ENCODE results near the gene SDHAF2. TPM values are rescaled to one million over a fixed set of nuclear protein-coding genes. Genes with fewer than 3 reads are reported as not detected.
"Not testable (repeated sequence)": the region's sequence is repeated elsewhere in the genome, so short reads cannot be mapped to it uniquely, and the experiment has no call there.

SDHAF2 gene
- 49.1 and 53.0 TPM in 2 replicates for total RNA-seq

GRCh38 chr11:61429691-61430582, at the start of gene SDHAF2, which contains the start of gene CPSF7:
Gene SDHAF2, plus strand, starts transcription at chr11:61430124. Its CDS starts 23 bp downstream, at chr11:61430147.
Gene CPSF7, minus strand, starts transcription at chr11:61429975. Its CDS starts 740 bp downstream, at chr11:61429235.
- intact Hi-C loops (cut with micrococcal nuclease): loop anchor here (1.0 to 10.0 kb wide), 5 partner anchors 37 to 515 kb away; partner anchors contain the start of genes DDB1, TKFC, TMEM109 and TMEM138

DNA sequence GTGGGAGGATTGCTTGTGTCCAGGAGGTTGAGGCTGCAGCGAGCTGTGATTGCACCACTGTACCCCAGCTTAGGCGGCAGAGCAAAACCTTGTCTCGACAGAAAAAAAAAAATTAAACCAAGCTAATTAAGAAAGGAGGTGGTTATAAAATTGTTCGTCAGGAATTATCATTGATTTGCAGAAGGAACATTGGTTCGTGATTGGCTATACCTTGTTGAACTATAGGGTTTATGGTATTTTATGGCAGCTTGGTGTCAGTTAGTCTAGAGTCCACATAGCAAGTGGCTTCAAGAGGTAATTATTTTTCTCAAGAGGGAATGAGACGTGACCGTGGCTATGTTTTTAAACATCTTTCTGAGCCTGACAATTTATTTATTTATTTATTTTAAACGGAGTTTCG, 49.0 kb upstream of the SDHAF2 start:
- intact Hi-C loops (cut with micrococcal nuclease): no loop called here

GRCh38 chr11:61383859-61384258, 46.1 kb upstream of the SDHAF2 start:
- intact Hi-C loops (cut with micrococcal nuclease): not testable (repeated sequence)

GRCh38 chr11:61384271-61385242, 45.4 kb upstream of the SDHAF2 start:
- intact Hi-C loops (cut with micrococcal nuclease): loop anchor here (1.0 kb wide), 3 partner anchors 22 to 130 kb away; partner anchors contain the start of gene TMEM138

DNA sequence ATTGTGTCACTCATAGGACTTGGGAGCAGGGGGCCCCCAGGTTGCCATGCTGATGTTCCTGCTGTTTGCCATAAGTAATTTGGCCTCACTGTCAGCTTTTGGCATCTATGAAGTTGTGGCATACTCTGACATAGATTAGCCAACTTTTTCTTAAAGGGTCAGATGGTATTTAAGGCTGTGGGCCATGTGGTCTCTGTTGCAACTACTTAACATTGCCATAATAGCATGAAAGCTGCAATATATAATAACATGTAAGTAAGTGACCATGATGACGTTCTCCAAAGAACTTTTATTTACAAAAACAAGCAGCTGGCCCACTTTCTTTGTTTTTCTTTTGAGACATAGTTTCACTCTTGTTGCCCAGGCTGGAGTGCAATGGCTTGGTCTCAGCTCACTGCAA, 39.8 kb upstream of the SDHAF2 start:
- intact Hi-C loops (cut with micrococcal nuclease): no loop called here

DNA sequence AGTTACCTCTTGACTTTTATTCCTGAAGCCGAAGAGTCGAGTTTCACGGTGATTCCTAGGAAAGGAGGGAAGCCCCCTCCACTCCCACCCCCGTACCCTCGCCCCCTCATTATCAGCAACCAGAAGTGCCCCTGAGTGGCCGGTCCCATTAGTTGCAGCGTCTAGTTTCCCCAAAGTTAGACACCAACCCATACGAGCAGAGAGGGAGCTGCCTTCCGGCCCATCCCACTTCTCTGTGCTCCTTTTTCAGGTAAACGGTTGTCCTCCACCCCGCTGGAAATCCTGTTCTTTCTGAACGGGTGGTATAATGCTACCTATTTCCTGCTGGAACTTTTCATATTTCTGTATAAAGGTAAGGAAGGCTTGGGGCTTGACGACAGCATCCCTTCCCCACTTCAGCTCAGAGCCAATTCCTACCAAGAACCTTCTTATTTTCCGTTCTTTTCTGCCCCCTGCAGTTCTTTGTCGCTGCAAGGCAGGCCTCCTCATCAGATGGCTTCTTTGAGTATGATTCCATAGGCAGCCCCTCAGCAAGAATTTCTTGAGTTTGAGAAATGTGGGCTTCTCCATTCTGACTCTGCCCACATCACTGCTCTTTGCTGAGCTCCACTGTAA, 36.8 kb upstream of the SDHAF2 start:
- intact Hi-C loops (cut with micrococcal nuclease): loop anchor here (1.0 to 2.0 kb wide), 3 partner anchors 31 to 56 kb away; partner anchors contain the start of genes CPSF7 and TMEM138

DNA sequence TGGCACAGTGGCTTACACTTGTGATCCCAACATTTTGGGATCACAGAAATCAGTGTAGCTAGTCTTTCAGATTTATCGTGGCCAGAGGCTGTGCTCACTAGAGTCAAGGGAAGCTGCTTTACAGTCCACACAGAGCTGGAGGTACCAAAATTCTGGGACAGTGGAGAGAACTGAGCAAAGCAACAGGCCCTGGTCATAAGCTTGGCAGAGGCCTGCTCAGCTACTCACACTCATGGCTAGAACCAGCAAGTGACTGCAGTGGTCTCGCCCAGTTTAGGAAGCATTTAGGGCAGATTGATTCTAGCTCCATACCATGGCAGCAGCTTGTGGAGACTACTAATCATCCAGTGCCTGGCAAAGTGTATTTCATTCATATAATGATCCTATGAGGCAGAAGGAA, 28.8 kb upstream of the SDHAF2 start:
- intact Hi-C loops (cut with micrococcal nuclease): no loop called here

GRCh38 chr11:61401573-61401972, 28.4 kb upstream of the SDHAF2 start:
- intact Hi-C loops (cut with micrococcal nuclease): no loop called here

GRCh38 chr11:61403658-61404057, 26.3 kb upstream of the SDHAF2 start:
- intact Hi-C loops (cut with micrococcal nuclease): no loop called here

GRCh38 chr11:61404103-61404502, 25.8 kb upstream of the SDHAF2 start:
- intact Hi-C loops (cut with micrococcal nuclease): no loop called here

- intact Hi-C loops (cut with micrococcal nuclease): no loop called here
Measured at GRCh38 chr11:61404641-61405040, 25.3 kb upstream of the SDHAF2 start.

- intact Hi-C loops (cut with micrococcal nuclease): no loop called here
Measured at GRCh38 chr11:61406067-61406466, 23.9 kb upstream of the SDHAF2 start.

DNA sequence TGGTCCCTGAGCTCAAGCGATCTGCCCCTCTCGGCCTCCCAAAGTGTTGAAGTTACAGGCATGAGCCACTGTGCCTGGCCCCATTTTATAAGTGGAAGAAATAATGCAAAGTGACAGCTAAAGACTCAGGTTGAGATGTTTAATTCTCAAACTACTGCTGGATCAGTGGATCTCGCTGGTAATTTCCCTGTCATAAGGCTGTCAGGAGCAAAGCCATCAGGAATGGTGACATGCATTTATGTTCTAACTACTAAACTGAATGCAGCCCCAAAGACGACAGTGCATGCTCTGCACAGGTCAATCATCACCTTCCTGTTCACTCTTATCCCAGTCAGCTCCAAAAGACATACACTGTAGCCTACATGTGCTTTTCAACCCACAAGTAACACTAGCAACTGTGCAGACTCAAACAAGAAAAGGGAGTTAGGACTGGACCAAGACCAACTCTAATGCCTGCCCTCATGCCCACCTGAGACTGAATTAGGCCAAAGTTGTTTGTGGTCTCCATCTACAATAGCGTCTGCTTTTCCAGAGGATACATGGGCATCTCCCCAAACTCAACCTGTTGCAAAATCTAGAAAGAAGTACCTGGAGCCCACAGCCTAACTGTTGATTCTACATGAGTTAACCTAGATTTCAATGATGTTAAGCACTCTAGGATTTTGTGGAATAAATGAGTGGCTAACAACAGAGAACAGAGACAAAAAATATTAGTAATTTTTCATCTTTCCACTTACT, 22.8 kb upstream of the SDHAF2 start:
- intact Hi-C loops (cut with micrococcal nuclease): no loop called here

DNA sequence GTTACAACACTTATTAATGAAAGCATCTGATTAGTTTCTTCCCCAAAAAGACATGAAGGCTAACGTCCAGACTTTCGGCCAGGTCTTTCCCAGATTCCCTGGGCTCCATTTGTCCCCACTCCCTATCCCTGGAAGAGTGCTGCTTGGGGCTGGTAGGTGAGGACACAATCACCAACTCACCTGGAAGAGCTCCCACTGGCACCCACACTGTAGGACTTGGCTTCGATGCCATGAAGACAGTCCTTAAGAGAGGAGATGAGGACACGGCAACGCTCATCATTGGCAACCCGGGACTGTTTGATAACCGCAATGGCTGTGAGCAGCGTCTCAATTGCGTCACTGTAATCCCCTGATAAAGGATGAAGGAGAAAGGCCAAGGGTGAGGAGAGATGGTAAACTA, 18.3 kb upstream of the SDHAF2 start:
- intact Hi-C loops (cut with micrococcal nuclease): no loop called here

GRCh38 chr11:61413496-61413895, 16.4 kb upstream of the SDHAF2 start:
- intact Hi-C loops (cut with micrococcal nuclease): no loop called here

GRCh38 chr11:61414547-61414946, 15.4 kb upstream of the SDHAF2 start:
- intact Hi-C loops (cut with micrococcal nuclease): no loop called here

GRCh38 chr11:61415381-61415780, 14.5 kb upstream of the SDHAF2 start:
- intact Hi-C loops (cut with micrococcal nuclease): no loop called here

GRCh38 chr11:61416941-61417340, 13.0 kb upstream of the SDHAF2 start:
- intact Hi-C loops (cut with micrococcal nuclease): no loop called here

GRCh38 chr11:61417670-61418069, 12.3 kb upstream of the SDHAF2 start:
- intact Hi-C loops (cut with micrococcal nuclease): no loop called here

GRCh38 chr11:61418136-61418535, 11.8 kb upstream of the SDHAF2 start:
- intact Hi-C loops (cut with micrococcal nuclease): no loop called here

Data from T-helper 2 cell treated with Interferon-gamma antibody and Interleukin-4, amounts not matched to agents 100 ng/mL and 5 ng/mL, for 36 hours (primary cell).